Stimulated activated CD4-positive, alpha-beta T cell treated with anti-CD3 and anti-CD28 coated beads, Interleukin-4, amount 100 ng/mL, for 24 hours (primary cell): ENCODE data around the gene RBM19.
A peak's percentile ranks its signal among the peaks of the same experiment; 100 is the strongest.
"Not testable (repeated sequence)": the region's sequence is repeated elsewhere in the genome, so short reads cannot be mapped to it uniquely, and the experiment has no call there.

Experiments
- DNase-seq: peaks from one replicate; pipeline ENCODE4 v3.0.0-alpha.2; 2020

Gene RBM19, protein sequence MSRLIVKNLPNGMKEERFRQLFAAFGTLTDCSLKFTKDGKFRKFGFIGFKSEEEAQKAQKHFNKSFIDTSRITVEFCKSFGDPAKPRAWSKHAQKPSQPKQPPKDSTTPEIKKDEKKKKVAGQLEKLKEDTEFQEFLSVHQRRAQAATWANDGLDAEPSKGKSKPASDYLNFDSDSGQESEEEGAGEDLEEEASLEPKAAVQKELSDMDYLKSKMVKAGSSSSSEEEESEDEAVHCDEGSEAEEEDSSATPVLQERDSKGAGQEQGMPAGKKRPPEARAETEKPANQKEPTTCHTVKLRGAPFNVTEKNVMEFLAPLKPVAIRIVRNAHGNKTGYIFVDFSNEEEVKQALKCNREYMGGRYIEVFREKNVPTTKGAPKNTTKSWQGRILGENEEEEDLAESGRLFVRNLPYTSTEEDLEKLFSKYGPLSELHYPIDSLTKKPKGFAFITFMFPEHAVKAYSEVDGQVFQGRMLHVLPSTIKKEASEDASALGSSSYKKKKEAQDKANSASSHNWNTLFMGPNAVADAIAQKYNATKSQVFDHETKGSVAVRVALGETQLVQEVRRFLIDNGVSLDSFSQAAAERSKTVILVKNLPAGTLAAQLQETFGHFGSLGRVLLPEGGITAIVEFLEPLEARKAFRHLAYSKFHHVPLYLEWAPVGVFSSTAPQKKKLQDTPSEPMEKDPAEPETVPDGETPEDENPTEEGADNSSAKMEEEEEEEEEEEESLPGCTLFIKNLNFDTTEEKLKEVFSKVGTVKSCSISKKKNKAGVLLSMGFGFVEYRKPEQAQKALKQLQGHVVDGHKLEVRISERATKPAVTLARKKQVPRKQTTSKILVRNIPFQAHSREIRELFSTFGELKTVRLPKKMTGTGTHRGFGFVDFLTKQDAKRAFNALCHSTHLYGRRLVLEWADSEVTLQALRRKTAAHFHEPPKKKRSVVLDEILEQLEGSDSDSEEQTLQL

DNA sequence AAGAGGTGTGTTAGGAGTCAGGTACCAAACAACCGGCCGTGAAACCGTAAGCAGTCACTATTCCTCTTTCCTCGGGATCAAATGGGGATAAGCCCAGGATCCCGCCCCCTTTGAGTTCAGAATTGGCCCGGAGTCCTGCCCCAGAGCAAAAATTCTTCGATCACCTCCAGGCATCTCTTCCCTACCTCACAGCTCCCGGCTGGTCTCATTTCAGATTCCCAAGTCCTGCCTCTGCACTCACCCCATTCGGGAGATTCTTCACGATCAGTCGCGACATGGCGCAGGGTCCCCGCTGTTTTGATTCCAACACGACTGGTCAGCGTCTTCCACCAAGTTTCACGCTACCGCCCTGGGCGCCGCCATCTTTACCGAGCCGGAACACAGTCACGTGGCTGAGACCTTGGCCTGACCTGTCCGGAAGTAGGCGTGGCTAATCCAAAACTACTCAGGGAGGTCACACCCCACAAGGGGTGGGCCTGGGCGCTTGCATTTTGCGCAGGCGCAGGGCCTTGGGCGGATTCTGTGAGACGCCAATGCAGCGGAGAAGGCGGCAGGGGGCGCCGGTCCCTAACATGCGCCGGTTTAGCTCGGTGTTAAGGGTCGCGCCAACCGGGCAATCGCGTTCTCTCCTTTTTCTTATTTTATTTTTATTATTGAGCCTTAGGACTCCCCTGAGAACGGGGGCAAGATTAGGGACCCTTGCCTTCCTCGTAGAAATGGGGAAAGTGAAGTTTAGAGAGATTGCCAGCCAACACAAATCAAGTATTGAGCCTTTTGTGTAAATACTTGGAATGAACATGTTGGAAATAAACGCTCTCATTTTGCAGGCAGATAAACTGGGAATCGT is at the start of gene RBM19:
Gene RBM19 (minus strand): TSS at position 375 of the 847 bp plus-strand sequence. CDS start 98 bp downstream, at position 277.
- DNase-seq = peak; percentile 98

DNA sequence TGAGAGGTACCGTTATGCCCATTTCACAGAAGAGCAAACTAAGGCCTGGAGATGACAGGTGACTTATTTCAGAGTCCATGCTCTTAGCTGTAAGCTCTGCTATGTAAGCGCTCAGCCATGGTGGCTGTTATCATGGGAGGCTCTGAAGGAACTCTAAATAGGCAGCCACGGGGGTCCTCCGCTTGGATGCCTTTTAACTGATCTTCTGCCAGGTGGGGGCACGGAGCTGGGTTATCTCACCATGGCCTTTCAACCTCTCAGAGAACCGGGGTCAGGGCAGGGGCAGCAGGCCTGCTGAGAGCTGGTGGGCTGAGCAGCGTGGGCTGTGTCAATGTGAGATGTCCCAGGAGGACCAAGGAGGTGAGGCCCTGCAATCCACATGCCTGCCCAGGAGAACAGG is 49.7 kb upstream of the RBM19 start:
- no peak for DNase-seq

DNA sequence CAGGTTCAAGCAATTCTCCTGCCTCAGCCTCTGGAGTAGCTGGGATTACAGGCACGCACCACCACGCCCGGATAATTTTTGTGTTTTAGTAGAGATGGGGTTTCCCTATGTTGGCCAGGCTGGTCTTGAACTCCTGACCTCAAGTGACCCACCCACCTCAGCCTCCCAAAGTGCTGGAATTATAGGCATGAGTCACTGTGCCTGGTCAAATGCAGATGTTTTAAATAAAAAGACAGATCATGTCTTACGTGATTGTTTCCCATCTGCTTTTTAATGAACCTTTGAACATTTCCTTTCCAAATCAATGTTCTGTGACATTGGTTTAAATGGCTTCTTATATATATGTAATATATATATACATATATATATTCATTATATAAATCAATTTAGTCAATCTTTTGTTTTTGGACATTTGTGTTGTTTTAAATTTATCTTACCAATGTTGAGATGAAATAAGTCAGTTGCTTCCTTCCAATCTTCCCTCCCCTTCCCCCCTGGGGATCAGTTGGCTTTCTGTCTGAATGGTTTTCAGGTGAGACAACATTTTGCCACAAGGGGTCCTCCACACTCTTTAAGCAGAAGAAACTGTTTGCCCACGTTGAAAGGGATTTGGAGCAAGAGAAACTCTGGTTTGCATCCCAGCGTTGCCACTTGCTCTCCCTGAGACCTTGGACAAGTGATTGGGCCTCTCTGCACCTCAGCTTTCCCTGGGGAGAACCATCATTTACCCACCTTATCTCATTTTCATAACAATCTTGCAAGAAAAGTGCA is 47.6 kb upstream of the RBM19 start:
- no peak for DNase-seq

DNA sequence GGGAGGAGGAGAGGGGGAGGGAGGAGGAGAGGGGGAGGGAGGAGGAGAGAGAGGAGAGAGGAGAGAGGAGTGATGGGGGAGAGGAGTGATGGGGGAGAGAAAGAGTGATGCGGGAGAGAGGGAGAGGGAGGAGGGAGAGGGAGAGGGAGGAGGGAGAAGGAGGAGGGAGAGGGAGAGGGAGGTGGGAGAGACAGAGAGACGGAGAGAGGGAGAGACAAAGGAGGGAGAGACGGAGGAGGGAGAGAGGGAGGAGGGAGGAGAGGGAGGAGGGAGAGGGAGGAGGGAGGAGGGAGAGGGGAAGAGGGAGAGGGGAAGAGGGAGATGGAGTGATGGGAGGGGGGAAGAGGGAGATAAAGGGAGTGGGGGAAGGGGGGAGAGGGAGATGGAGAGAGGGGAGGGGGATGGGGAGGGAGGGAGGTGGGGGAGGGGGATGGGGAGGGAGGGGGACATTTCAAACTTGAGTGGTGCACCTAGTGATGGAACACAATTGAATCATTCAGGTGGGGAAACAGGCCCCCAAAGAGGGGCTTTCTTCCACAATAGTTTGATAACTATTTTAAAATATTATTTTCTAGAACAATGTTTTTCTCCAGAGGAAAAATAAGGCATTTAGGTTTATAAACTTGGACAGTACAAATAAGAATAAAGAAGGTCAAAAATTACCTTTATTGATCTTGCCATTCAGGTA is 46.8 kb upstream of the RBM19 start:
- no peak for DNase-seq

DNA sequence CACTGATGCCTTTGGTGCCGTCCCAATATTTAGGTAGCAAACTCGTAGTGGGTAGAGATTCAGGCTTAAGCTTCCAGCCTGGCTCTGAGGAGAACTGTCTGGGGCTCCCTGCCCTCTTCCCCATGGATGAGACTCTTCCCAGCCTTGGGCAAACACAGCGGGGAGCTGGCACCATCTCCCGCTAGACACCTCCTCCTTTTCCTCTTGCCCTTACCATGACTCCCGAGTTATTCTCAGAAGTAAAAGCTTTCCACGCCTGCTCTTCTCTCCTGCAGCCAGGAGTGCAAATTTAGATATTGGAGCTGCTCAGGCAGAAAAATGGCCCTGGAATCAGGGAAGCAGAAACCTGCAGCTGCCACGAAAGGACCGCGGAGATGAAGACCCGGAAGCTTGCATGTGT is 45.6 kb upstream of the RBM19 start:
- DNase-seq = no peak

DNA sequence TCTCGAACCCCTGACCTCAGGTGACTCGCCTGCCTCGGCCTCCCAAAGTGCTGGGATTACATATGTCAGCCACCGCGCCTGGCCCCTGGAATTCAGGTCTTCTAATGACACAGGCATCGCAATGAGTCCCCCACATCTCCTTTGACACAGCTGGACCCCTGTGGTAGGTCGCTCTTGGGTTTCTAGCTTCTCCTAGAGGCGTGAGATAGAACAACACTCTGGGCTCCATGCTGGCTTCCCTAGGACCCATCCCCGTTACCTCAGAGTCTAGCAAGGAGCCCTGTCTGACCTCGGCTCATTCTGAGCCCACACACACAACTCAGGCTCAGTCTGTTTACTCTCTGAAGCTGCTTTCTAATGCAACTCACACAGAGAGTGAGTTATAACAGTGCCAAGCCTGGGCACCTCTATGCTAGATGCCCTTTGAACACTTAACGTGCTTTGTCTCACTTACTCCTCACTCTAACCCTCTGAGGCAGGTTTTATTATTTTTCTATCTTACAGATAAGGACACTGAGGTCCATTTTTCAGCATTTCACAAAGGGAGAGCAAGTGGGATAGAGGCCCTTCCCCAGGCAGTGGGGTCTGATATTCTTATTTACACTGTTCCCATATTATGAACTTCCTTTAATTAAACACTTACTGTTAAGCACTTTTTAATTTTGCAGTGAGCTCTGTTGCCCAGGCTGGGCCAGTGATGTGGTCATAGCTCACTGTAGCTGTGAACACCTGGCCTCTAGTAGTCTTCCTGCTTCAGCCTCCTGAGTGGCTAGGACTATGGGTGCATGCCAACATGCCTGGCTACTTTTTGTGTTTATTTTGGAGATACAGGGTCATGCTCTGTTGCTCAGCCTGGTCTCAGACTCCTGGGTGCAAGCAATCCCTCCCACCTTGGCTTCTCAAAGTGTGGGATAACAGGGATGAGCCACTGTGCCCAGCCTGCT is 40.6 kb upstream of the RBM19 start:
- DNase-seq = no peak

DNA sequence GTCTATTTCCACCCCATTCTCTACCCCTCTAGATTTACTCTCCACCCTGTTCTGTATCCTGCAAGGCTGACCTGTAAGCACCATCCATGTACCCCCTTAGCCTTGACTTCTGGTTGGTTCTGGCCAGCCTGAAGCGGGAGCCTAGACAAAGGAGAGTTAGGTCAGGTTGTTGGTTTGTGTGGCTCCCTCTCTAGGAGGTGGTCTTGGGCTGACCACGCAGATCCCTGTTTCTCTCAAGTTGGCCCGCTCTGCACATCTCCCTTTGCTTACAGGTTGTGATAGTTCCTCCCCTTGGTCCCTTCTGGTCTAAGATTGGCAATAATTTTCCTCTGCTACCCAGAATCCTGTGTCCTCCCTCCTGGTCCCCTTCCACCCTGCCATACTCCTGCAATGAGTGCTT is 38.3 kb upstream of the RBM19 start:
- DNase-seq = no peak

DNA sequence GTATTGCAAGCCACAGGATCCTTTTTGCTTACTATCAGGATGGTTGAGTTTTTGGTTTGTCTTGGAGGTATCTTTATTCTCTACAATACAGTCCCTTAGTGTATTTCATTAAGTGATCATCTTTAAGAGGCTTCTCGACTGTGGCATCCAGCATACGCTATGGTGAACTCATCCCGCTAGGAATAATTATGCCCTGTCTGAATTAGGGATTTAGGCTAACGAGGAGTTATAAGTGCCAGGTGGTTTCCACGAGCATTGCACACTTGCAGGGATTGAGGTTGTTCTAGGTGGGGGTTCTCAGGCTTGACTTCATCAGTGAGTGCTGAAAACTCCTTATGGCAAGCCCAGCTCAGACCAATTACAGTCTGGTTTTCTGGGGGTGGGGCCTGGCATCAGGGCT is 37.2 kb upstream of the RBM19 start:
- no peak for DNase-seq

DNA sequence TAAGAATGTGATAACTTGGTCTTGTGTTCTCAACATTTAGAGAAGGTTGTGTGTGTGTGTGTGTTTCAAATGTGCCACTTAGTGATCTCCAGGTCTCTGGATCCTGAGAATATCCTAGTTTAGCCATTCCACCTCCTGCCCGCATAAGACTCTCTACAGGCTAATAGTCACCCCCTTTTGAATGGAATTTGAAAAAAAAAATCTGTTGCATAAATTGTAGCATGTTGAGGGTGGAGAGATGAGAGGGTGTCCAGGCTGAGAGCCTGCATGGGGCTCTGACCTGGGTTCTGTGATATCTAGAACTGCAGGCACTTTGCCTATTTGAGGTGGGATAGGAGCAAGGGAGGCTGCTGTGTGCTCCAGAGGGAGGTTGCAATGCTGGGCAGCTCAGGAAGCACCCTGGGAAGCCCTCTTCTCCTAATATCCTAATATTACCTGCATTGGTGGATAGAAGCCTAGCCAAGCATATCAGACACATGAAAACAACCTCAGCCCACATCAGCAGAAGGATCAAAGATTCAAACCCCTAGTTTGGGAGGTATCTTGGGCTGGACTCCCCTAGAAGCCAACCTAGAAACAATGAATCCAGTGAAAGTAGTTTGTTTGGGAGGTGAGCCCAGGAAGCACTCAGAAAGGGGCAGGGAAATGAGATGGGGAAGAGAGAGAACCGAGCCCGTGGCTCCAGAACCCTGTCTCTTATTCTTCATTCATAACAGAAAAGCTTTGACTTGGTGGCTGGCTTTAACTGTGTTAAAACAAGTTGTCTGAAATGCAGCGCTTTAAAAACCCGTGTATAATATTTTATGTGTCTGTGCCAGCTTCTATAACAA is 35.6 kb upstream of the RBM19 start:
- no peak for DNase-seq

DNA sequence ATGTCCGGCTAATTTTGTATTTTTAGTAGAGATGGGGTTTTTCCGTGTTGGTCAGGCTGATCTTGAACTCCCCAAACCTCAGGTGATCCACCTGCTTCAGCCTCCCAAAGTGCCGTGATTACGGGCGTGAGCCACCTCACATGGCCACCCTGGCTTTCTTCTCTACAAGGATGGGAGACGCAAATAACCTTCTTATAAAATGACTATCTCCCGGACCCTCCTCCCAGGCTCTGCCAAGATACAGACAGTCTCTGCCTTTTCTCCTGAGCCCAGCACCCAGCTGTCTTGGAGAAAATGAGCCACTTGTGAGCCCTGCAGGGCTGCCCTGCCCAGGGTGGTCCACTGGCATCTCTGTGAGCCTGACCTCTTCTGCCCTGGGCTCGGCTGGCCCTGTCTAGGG is 34.7 kb upstream of the RBM19 start:
- no peak for DNase-seq

DNA sequence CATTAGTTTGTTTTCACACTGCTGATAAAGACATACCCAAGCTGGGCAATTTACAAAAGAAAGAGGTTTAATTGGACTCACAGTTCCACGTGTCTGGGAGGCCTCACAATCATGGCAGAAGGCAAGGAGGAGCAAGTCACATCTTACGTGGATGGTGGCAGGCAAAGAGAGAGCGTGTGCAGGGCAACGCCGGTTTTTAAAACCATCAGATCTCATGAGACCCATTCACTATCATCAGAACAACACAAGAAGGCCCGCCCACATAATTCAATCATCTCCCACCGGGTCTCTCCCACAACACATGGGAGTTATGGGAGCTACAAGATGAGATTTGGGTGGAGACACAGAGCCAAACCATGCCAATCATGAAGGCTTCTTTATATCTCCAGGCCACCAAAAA is 34.1 kb upstream of the RBM19 start:
- DNase-seq = not testable (repeated sequence)

DNA sequence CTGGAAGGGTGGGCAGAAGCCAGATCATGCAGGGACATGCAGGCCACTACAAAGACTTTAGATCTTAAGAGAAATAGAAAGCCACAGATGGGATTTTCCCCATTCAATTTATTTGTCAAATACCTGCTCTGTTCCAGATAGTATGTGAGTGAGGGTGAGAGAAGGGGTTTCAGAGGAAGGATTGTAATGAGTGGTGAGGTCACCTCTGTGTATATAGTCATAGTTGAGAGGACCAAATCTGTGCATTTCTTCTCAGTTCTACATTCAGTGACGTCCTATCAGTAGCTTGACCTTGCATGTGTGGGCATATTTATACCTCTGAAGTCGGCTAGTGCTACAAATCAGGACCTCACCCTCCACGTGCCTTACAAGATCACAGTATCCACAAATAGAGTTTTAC is 31.2 kb upstream of the RBM19 start:
- DNase-seq = no peak

DNA sequence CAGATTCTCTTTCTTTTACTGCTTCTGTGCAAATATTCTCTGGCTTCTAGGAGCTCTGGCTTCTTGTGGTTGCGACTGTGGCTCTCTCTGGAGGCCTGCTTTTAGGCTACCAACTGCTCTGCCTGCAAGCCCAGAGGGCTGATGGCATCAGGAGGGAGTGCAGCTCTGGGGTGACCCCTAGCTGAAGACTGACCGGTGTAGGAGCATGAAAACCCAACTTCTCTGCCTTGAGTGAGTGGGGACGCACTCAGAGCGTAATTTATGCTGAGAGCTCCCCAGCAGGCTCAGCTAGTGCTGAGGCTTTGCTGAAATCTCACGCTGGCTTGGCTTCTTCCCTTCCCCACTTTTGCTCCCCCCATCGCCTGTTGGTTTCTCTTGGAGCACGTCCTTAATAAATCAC is 29.9 kb upstream of the RBM19 start:
- DNase-seq = no peak

DNA sequence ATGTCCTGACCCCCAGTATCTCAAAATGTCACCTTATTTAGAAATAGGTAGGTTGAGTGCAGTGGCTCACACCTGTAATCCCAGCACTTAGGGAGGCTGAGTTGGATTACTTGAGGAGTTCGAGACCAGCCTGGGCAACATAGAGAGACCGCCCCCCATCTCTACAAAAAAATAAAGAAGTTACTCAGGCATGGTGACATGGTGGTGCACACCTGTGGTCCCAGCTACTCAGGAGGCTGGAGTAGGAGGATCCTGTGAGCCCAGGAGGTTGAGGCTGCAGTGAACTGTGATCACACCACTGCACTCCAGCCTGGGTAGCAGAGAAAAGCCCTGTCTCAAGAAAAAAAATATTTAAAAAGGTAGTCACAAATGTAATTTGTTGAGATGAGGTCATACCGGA is 27.9 kb upstream of the RBM19 start:
- DNase-seq = no peak

DNA sequence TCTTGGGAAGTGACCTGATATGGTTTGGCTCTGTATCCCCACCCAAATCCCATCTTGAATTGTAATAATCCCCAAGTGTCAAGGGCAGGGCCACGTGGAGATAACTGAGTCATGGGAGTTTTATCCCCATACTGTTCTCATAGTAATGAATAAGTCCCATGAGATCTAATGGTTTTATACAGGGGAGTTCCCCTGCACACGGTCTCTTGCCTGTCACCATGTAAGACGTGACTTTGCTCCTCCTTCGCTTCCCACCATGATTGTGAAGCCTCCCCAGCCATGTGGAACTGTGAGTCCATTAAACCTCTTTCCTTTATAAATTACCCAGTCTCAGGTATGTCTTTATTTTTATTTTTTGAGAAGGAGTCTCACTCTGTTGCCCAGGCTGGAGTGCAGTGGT is 26.6 kb upstream of the RBM19 start:
- not testable (repeated sequence) for DNase-seq

DNA sequence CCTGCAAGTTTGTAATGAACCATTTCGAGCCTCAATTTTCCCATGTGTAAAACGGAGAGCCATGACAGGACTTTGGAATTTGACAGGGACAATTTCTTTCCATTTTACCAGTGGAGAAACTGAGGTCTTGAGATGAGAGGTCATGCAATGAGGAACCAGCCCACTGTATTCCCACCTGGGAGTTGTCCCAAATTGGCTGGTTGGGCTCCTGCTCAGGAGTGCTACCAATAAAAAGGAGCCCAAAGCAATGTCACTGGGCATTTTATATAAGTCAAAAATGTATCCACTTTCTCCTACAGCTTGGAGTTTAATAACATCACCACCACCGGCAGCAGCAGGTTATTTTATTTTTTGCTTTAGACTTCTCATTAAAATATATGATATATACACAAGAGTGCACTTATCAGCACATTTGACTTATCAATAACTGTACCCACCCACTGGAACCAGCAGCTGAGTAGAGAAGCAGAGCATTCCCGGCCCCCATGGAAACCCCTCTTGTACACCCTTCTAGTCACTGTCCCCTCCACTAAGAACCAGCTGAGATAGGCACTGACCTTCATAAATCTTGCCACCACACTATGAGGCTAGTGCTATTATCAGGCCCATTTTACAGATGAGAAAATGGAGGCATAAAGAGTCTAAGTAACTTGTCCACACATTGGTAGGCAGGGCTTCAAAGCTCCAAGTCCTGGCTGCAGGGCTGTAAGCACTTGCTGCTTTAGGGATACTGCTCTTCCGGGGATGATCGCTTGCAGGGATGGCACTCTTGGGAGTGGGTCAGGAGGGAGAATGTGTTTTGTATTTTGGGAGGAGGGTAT is 25.3 kb upstream of the RBM19 start:
- DNase-seq = no peak

DNA sequence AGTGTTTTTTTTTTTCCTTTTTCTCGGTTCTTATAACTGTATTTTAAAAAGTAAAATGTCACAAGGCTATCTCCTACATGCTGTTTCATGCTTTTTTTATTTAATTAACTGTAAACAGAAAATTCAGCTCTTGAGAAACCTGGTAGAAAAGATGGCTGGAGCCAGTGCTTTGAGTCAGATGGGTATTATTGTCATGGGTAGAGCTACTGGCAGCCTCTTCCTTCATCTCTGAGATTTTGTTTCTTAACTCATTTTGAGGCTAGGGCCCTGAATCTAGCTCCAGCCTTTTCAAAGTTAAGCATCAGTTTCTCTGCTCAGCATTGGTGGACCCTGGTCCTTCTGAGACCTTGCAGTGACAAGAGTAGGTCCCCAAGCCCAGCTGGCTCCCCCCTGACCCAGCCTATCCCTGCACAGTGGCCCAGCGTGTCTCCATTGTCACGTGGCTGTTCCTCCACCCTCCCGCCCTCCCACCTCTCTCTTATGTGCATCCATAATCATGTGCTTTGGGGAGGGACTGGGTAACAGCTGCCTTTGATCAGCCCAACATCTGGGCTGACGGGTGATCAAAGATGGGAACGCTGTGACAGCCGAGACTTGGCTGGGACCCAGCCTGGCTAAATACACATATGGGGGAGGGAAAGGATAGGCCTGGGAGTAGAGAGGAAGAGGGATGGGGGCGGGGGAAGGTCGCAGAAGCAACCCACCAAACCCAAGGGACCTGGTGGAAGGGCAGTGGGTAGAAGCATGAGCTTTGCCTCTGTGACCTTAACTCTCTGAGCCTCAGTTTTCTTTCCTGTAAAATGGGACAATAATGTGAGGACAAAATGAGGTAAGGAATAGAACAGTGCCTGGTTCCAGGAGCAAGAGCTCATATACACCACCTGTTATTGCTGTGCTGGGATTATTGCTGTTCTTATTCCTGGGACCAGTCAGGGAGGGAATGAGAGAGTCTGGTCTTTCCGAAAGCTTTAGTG is 24.4 kb upstream of the RBM19 start:
- no peak for DNase-seq
